IMR-90 (cell line): Measurements from ENCODE around the gene NAMPT. TPM values are rescaled to one million over a fixed set of nuclear protein-coding genes. Genes with fewer than 3 reads are reported as not detected.

ENCODE experiments used
- ATAC-seq: fragments of 200-7000 bp; cut with Tn5 transposase; 2 replicates; pipeline ENCODE4 v1.9.1; 2020; ENCODE audit warnings: low read depth, mild to moderate bottlenecking, moderate library complexity
- BruUV-seq: library from RNA; stranded (reverse); fragments of 400-500 nt; replicated peaks from 2 replicates; lab custom pipeline; 2021; lab: Mats Ljungman, UMichigan
- CTCF ChIA-PET: fragments of 300-600 bp; formaldehyde crosslinking; extraction: SDS; loops from one replicate; lab custom pipeline; 2021; ENCODE audit warnings: antibody characterized with exemption; lab: Yijun Ruan, JAX
- POLR2A ChIA-PET: fragments of 300-600 bp; sonication (Branson Sonifier 250); formaldehyde crosslinking; loops from one replicate; lab custom pipeline; 2022; ENCODE audit warnings: antibody characterized with exemption; ENCODE audit not compliant: unreplicated experiment; lab: Charles Lee
- DNase-seq: peaks from one replicate; pipeline ENCODE4 v3.0.0; 2013
- H2AFZ ChIP-seq: replicated peaks from 2 replicates; pipeline ENCODE3; 2013; ENCODE audit warnings: low read length, mild to moderate bottlenecking; ENCODE audit not compliant: poor library complexity
- H2AK5ac ChIP-seq: 2 replicates; pipeline ENCODE4 v1.6.1; 2013; ENCODE audit warnings: low read depth, low read length, inconsistent platforms
- H2AK9ac ChIP-seq: replicated peaks from 2 replicates; pipeline ENCODE3; 2013; ENCODE audit warnings: mild to moderate bottlenecking, low read depth, low read length, moderate library complexity; ENCODE audit not compliant: poor library complexity
- H2BK120ac ChIP-seq: 2 replicates; pipeline ENCODE4 v1.6.1; 2013; ENCODE audit warnings: low read depth, low read length, inconsistent platforms
- H2BK15ac ChIP-seq: 3 replicates; pipeline ENCODE4 v1.6.1; 2013; ENCODE audit warnings: low read depth, low read length, inconsistent platforms
- H2BK20ac ChIP-seq: 2 replicates; pipeline ENCODE4 v1.6.1; 2013; ENCODE audit warnings: low read depth, mild to moderate bottlenecking, inconsistent platforms, low read length, moderate library complexity
- H2BK5ac ChIP-seq: 2 replicates; pipeline ENCODE4 v1.6.1; 2013; ENCODE audit warnings: mild to moderate bottlenecking, low read depth, low read length, inconsistent platforms; ENCODE audit not compliant: poor library complexity, severe bottlenecking
- H3K14ac ChIP-seq: replicated peaks from 2 replicates; pipeline ENCODE4 v1.6.1; 2013; ENCODE audit warnings: low read depth, low read length, inconsistent platforms
- H3K18ac ChIP-seq: 2 replicates; pipeline ENCODE4 v1.6.1; 2013; ENCODE audit warnings: low read depth, low read length, control low read depth
- H3K23ac ChIP-seq: 2 replicates; pipeline ENCODE4 v1.6.1; 2013; ENCODE audit warnings: low read depth, low read length, inconsistent platforms
- H3K27ac ChIP-seq: 2 replicates; pipeline ENCODE4 v1.5.1; 2013; ENCODE audit warnings: mild to moderate bottlenecking, control low read depth, low read length; ENCODE audit not compliant: insufficient read depth
- H3K27me3 ChIP-seq: 2 replicates; pipeline ENCODE4 v1.6.1; 2013; ENCODE audit warnings: low read length; ENCODE audit not compliant: control insufficient read depth, insufficient read depth
- H3K36me3 ChIP-seq: 2 replicates; pipeline ENCODE4 v1.6.1; 2013; ENCODE audit warnings: low read length, mixed read lengths; ENCODE audit not compliant: control insufficient read depth, insufficient read depth
- H3K4ac ChIP-seq: 2 replicates; pipeline ENCODE4 v1.6.1; 2013; ENCODE audit warnings: low read depth, low read length, inconsistent platforms
- H3K4me1 ChIP-seq: 2 replicates; pipeline ENCODE4 v1.6.1; 2013; ENCODE audit warnings: low read length, mixed read lengths; ENCODE audit not compliant: control insufficient read depth, insufficient read depth
- H3K4me2 ChIP-seq: 2 replicates; pipeline ENCODE4 v1.6.1; 2013; ENCODE audit warnings: low read depth, mild to moderate bottlenecking, control low read depth, low read length, moderate library complexity
- H3K4me3 ChIP-seq: 2 replicates; pipeline ENCODE4 v1.5.1; 2013; ENCODE audit warnings: low read depth, mild to moderate bottlenecking, control low read depth, low read length, moderate library complexity; ENCODE audit not compliant: insufficient read depth
- H3K56ac ChIP-seq: 2 replicates; pipeline ENCODE4 v1.6.1; 2013; ENCODE audit warnings: low read length, inconsistent platforms; ENCODE audit not compliant: insufficient read depth; ENCODE audit errors: extremely low read depth
- H3K79me1 ChIP-seq, 2 experiments: 2 replicates each; pipeline ENCODE4 v1.6.1; 2013; ENCODE audit warnings: low read length in 2 of 2, inconsistent platforms in 1 of 2, low read depth in 1 of 2
- H3K9ac ChIP-seq: 2 replicates; pipeline ENCODE4 v1.6.1; 2013; ENCODE audit warnings: low read depth, low read length, control low read depth
- H3K9me1 ChIP-seq: 2 replicates; pipeline ENCODE4 v1.6.1; 2013; ENCODE audit warnings: low read length, inconsistent platforms; ENCODE audit not compliant: insufficient read depth
- H3K9me3 ChIP-seq: 2 replicates; pipeline ENCODE4 v1.6.1; 2013; ENCODE audit warnings: low read length; ENCODE audit not compliant: control insufficient read depth, insufficient read depth
- H4K20me1 ChIP-seq: 2 replicates; pipeline ENCODE4 v1.6.1; 2013; ENCODE audit warnings: low read length, inconsistent platforms; ENCODE audit not compliant: insufficient read depth
- H4K5ac ChIP-seq: 2 replicates; pipeline ENCODE4 v1.6.1; 2013; ENCODE audit warnings: mild to moderate bottlenecking, low read depth, low read length, control low read depth
- H4K8ac ChIP-seq, 2 experiments: 2 replicates each; pipeline ENCODE4 v1.6.1; 2013; ENCODE audit warnings: low read depth in 2 of 2, low read length in 2 of 2, control low read depth in 1 of 2, inconsistent platforms in 1 of 2
- H4K91ac ChIP-seq: 2 replicates; pipeline ENCODE4 v1.6.1; 2013; ENCODE audit warnings: low read depth, low read length, inconsistent platforms; ENCODE audit not compliant: insufficient read depth
- BHLHE40 ChIP-seq: fragments of 150-350 bp; IDR thresholded peaks from 2 replicates; pipeline ENCODE4 v1.6.1; 2016; ENCODE audit warnings: mild to moderate bottlenecking, low read depth, low read length
- CEBPB ChIP-seq: IDR thresholded peaks from 2 replicates; pipeline ENCODE4 v1.6.1; 2012; ENCODE audit warnings: low read depth, low read length, improper control_type of control experiment
- CHD1 ChIP-seq: IDR thresholded peaks from 2 replicates; pipeline ENCODE4 v1.6.1; 2012; ENCODE audit warnings: low read depth, low read length, improper control_type of control experiment
- CTCF ChIP-seq: conservative IDR thresholded peaks from 2 replicates; pipeline ENCODE4 v1.5.1; 2012; ENCODE audit warnings: mild to moderate bottlenecking, low read depth, low read length, improper control_type of control experiment
- FOS ChIP-seq: fragments of 150-350 bp; IDR thresholded peaks from 2 replicates; pipeline ENCODE4 v1.6.1; 2016; ENCODE audit warnings: low read depth, low read length
- MAFK ChIP-seq: IDR thresholded peaks from 2 replicates; pipeline ENCODE4 v1.6.1; 2012; ENCODE audit warnings: low read depth, low read length, improper control_type of control experiment
- MAZ ChIP-seq: IDR thresholded peaks from 2 replicates; pipeline ENCODE4 v1.6.1; 2012; ENCODE audit warnings: low read depth, mild to moderate bottlenecking, low read length, improper control_type of control experiment, moderate library complexity, borderline replicate concordance
- MXI1 ChIP-seq: IDR thresholded peaks from 2 replicates; pipeline ENCODE4 v1.6.1; 2012; ENCODE audit warnings: low read depth, mild to moderate bottlenecking, low read length, moderate library complexity, borderline replicate concordance
- NFE2L2 ChIP-seq: fragments of 150-350 bp; IDR thresholded peaks from 2 replicates; pipeline ENCODE4 v1.6.1; 2016; ENCODE audit warnings: low read depth, mild to moderate bottlenecking, low read length
- POLR2A ChIP-seq: IDR thresholded peaks from 2 replicates; pipeline ENCODE4 v1.6.1; 2012; ENCODE audit warnings: mild to moderate bottlenecking, low read depth, low read length
- RAD21 ChIP-seq: IDR thresholded peaks from 2 replicates; pipeline ENCODE4 v1.6.1; 2012; ENCODE audit warnings: low read length, improper control_type of control experiment
- RCOR1 ChIP-seq: IDR thresholded peaks from 2 replicates; pipeline ENCODE4 v1.6.1; 2012; ENCODE audit warnings: mild to moderate bottlenecking, low read length, improper control_type of control experiment; ENCODE audit not compliant: insufficient replicate concordance
- RFX5 ChIP-seq: IDR thresholded peaks from 2 replicates; pipeline ENCODE4 v1.8.0; 2012; ENCODE audit warnings: low read depth, mild to moderate bottlenecking, low read length, moderate library complexity
- SMC3 ChIP-seq: fragments of 150-350 bp; IDR thresholded peaks from 2 replicates; pipeline ENCODE4 v1.6.1; 2016; ENCODE audit warnings: low read depth, mild to moderate bottlenecking, antibody characterized with exemption, low read length, moderate library complexity
- USF2 ChIP-seq: fragments of 150-350 bp; IDR thresholded peaks from 2 replicates; pipeline ENCODE4 v1.6.1; 2017; ENCODE audit warnings: mild to moderate bottlenecking, antibody characterized with exemption, low read length, low read depth
- WGBS, 2 experiments: methylation state at CpG; one replicate each; pipeline versions ENCODE4 v1.1.5 to v1.1.7; 2013; ENCODE audit warnings: missing lambda C conversion rate in 2 of 2; ENCODE audit not compliant: insufficient read length in 1 of 2; ENCODE audit errors: extremely low coverage in 2 of 2; 5-methylcytosine and 5-hydroxymethylcytosine counted together
- dilution Hi-C: fragments of 300-500 bp; cut with HindIII; formaldehyde crosslinking; loops from one replicate; pipeline ENCODE4 v1.14.3; 2018; ENCODE audit warnings: low sequenced_read_pairs; ENCODE audit not compliant: unreplicated experiment
- in situ Hi-C: fragments of 300-500 bp; cut with MboI; formaldehyde crosslinking; loops from 3 replicates; pipeline ENCODE4 v1.14.3; 2019; ENCODE audit warnings: low sequenced_read_pairs, inconsistent platforms, mixed read lengths
- intact Hi-C: fragments of 100-400 bp; cut with micrococcal nuclease; formaldehyde crosslinking; loops from 2 replicates; pipeline ENCODE4 v1.10.0; 2022
- polyA plus RNA-seq, 3 experiments: library from polyadenylated mRNA; depleted of rRNA; stranded (reverse); fragments of >200 nt; gene quantifications; 2 replicates each; pipeline ENCODE4 v1.2.3, GENCODE V29; 2012; ENCODE audit warnings: low replicate concordance in 1 of 3
- total RNA-seq: library from RNA; depleted of rRNA; stranded (reverse); fragments of >200 nt; gene quantifications from 2 replicates; pipeline ENCODE4 v1.2.3, GENCODE V29; 2012
- TF ChIP-seq, protein P1 (sequence below): fragments of 150-350 bp; IDR thresholded peaks from 2 replicates; pipeline ENCODE4 v1.6.1; 2016; ENCODE audit warnings: low read depth, mild to moderate bottlenecking, low read length, moderate library complexity, borderline replicate concordance

Gene NAMPT
- total and polyA plus RNA-seq, 2 of the 4 experiments (the other 2 are of a cell fraction): 13.3 to 31.7 TPM

DNA sequence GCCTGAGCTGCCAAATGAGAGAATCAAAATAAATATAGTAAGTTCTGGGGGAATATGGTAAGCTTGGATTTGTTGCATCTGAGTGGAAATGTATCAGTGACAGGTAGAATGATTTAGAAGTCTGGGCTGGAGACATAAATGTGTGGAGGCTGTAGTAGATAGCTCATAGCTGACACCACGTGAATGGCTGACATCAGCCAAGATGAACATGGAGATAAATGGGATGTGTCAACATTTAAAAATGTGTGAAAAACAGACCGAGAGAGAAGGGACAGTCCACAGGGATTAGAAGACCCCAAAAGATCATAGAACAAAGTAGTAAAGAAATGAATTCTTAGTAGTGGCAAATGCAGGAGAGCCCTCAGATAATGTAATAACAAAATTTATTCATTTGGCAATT is 40.9 kb downstream of the NAMPT start:
- dilution Hi-C loops: no loop called here
- H2AK9ac ChIP-seq: no peak overlapping the region
- no peak overlapping the region for H4K5ac ChIP-seq
- H2AFZ ChIP-seq: no peak overlapping the region
- H3K4ac ChIP-seq: no peak overlapping the region
- no peak overlapping the region for H2BK20ac ChIP-seq
- no CpG with 5 or more reads among the region's 2 CpGs for WGBS, 2 experiments
- no peak overlapping the region for H3K56ac ChIP-seq
- H3K4me1 ChIP-seq: no peaks in the 10 kb centered on the region
- BruUV-seq: no TSS peak
- intact Hi-C loops: no loop called here
- TF ChIP-seq, protein P1, sequence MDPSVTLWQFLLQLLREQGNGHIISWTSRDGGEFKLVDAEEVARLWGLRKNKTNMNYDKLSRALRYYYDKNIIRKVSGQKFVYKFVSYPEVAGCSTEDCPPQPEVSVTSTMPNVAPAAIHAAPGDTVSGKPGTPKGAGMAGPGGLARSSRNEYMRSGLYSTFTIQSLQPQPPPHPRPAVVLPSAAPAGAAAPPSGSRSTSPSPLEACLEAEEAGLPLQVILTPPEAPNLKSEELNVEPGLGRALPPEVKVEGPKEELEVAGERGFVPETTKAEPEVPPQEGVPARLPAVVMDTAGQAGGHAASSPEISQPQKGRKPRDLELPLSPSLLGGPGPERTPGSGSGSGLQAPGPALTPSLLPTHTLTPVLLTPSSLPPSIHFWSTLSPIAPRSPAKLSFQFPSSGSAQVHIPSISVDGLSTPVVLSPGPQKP: no peak
- TF ChIP-seq MXI1 (no peak), CTCF (no peak), RFX5 (no peak), MAZ (no peak), CHD1 (no peak), USF2 (no peak), FOS (no peak), RAD21 (no peak), POLR2A (no peak), NFE2L2 (no peak), RCOR1 (no peak), SMC3 (no peak), CEBPB (no peak), MAFK (no peak), BHLHE40 (no peak)
- peaks cover 4% of the 10 kb centered on the region; the same call in 1 of the 2 replicates for H3K9me3 ChIP-seq
- H2BK5ac ChIP-seq: no peak overlapping the region
- H4K20me1 ChIP-seq: no peaks in the 10 kb centered on the region
- H3K4me2 ChIP-seq: no peak overlapping the region
- ChIA-PET CTCF (no interaction called here), POLR2A (interaction anchor here (0.6 kb wide), 1 partner anchor 11 kb away, joined by 4 read pairs; no protein-coding TSS in a partner anchor)
- peaks cover 8% of the 10 kb centered on the region for H3K36me3 ChIP-seq
- H3K23ac ChIP-seq: no peak overlapping the region
- H3K4me3 ChIP-seq: no peak overlapping the region
- H3K18ac ChIP-seq: no peak overlapping the region
- no peak overlapping the region for H3K27ac ChIP-seq
- H3K9ac ChIP-seq: no peak overlapping the region
- H3K79me1 ChIP-seq: no peaks in the 10 kb centered on the region
- H3K14ac ChIP-seq: no peak overlapping the region
- H2AK5ac ChIP-seq: no peak overlapping the region
- in situ Hi-C loops: no loop called here
- DNase-seq: no peak
- no peak overlapping the region for H4K8ac ChIP-seq
- H2BK120ac ChIP-seq: no peak overlapping the region
- H2BK15ac ChIP-seq: no peak overlapping the region
- H3K27me3 ChIP-seq: no peaks in the 10 kb centered on the region
- ATAC-seq: no peak
- H4K91ac ChIP-seq: no peak overlapping the region
- no peaks in the 10 kb centered on the region for H3K9me1 ChIP-seq
